HepG2 (cell line): ENCODE data around the gene HBE1. TPM values are rescaled to one million over a fixed set of nuclear protein-coding genes. Genes with fewer than 3 reads are reported as not detected.

ENCODE experiments used
- ATAC-seq: fragments of 200-7000 bp; cut with Tn5 transposase; 3 replicates; pipeline ENCODE4 v1.9.1; 2020; ENCODE audit warnings: mild to moderate bottlenecking, moderate library complexity
- BruUV-seq: library from RNA; stranded (reverse); fragments of 400-500 nt; replicated peaks from 2 replicates; lab custom pipeline; 2021; lab: Mats Ljungman, UMichigan
- CTCF ChIA-PET: fragments of 300-600 bp; formaldehyde crosslinking; extraction: SDS; loops from one replicate; lab custom pipeline; 2021; ENCODE audit warnings: low total read pairs, inconsistent platforms, low intra/inter-chr PET ratio; lab: Yijun Ruan, JAX
- POLR2A ChIA-PET: fragments of 350-600 bp; sonication (Branson Sonifier 250); formaldehyde crosslinking; loops from one replicate; lab custom pipeline; 2020; ENCODE audit warnings: antibody characterized with exemption, inconsistent platforms; lab: Yijun Ruan, JAX
- DNase-seq: peaks from one replicate; pipeline ENCODE4 v3.0.0-alpha.2; 2015; ENCODE audit warnings: low spot score
- FAIRE-seq: peaks from 3 replicates; lab custom pipeline; 2011; peaks lifted over from hg19 to GRCh38; lab: Jason Lieb, UNC
- H2AFZ ChIP-seq: one replicate; pipeline ENCODE4 v1.6.1; 2011; ENCODE audit warnings: low read length, inconsistent platforms
- H3K27ac ChIP-seq: fragments of 300-600 bp; 3 replicates; pipeline ENCODE4 v1.8.0; 2011; ENCODE audit warnings: mixed run types, mild to moderate bottlenecking, mixed read lengths, low read length, inconsistent platforms; ENCODE audit not compliant: insufficient read depth; ENCODE audit errors: extremely low read length
- H3K27me3 ChIP-seq, 2 experiments: fragments of 200-600 bp in 1 of 2; 2 replicates in 1 of 2; 3 replicates in 1 of 2; pipeline versions ENCODE4 v1.6.0 to v1.8.0; 2011; ENCODE audit warnings: low read length in 2 of 2, mild to moderate bottlenecking in 2 of 2, moderate library complexity in 2 of 2, inconsistent platforms in 1 of 2; ENCODE audit not compliant: insufficient read depth in 2 of 2, control insufficient read depth in 1 of 2
- H3K36me3 ChIP-seq, 2 experiments: fragments of 200-600 bp in 1 of 2; replicated peaks in 1 of 2; 2 replicates in 1 of 2; 3 replicates in 1 of 2; pipeline versions ENCODE4 v1.5.1 to v1.8.0; 2011; ENCODE audit warnings: low read length in 2 of 2, inconsistent platforms in 1 of 2; ENCODE audit not compliant: insufficient read depth in 2 of 2, control insufficient read depth in 1 of 2
- H3K4me1 ChIP-seq: 2 replicates; pipeline ENCODE4 v1.5.1; 2012; ENCODE audit warnings: low read length, inconsistent platforms; ENCODE audit not compliant: insufficient read depth
- H3K4me2 ChIP-seq: 2 replicates; pipeline ENCODE4 v1.6.0; 2011; ENCODE audit warnings: low read depth, low read length, inconsistent platforms
- H3K4me3 ChIP-seq, 3 experiments: fragments of 200-600 bp in 1 of 3; sonication (generic), shearing (Covaris generic) in 1 of 3; replicated peaks in 1 of 3; 2 replicates each; pipeline ENCODE4 v1.5.1; 2011 to 2016; ENCODE audit warnings: low read length in 3 of 3, inconsistent platforms in 2 of 3, low read depth in 2 of 3, mild to moderate bottlenecking in 2 of 3, control low read depth in 1 of 3, mixed read lengths in 1 of 3; ENCODE audit not compliant: insufficient read depth in 1 of 3
- H3K79me2 ChIP-seq: one replicate; pipeline ENCODE4 v1.6.1; 2011; ENCODE audit warnings: low read length, inconsistent platforms; ENCODE audit not compliant: insufficient read depth
- H3K9ac ChIP-seq: 2 replicates; pipeline ENCODE4 v1.6.0; 2011; ENCODE audit warnings: mild to moderate bottlenecking, low read depth, low read length, inconsistent platforms; ENCODE audit not compliant: insufficient read depth
- H3K9me3 ChIP-seq: 2 replicates; pipeline ENCODE4 v1.5.1; 2012; ENCODE audit warnings: mild to moderate bottlenecking, low read length
- H4K20me1 ChIP-seq: 2 replicates; pipeline ENCODE4 v1.6.0; 2011; ENCODE audit warnings: inconsistent platforms, mild to moderate bottlenecking, low read length, moderate library complexity; ENCODE audit not compliant: insufficient read depth
- DR1 ChIP-seq: sonication (generic); formaldehyde crosslinking; IDR thresholded peaks from 2 replicates; pipeline ENCODE4 v1.8.0; 2021; ENCODE audit warnings: mild to moderate bottlenecking, missing genetic modification reagents, inconsistent platforms
- FOSL2 ChIP-seq: sonication (generic); formaldehyde crosslinking; IDR thresholded peaks from 2 replicates; pipeline ENCODE4 v1.4.0; 2020; ENCODE audit warnings: missing genetic modification reagents
- FOXO1 ChIP-seq: sonication (generic); formaldehyde crosslinking; IDR thresholded peaks from 2 replicates; pipeline ENCODE4 v1.4.0; 2020; ENCODE audit warnings: missing genetic modification reagents
- KDM4B ChIP-seq: sonication (generic); formaldehyde crosslinking; IDR thresholded peaks from 2 replicates; pipeline ENCODE4 v1.4.0; 2020; ENCODE audit warnings: missing genetic modification reagents
- MAF1 ChIP-seq: sonication (generic); formaldehyde crosslinking; IDR thresholded peaks from 2 replicates; pipeline ENCODE4 v1.5.0; 2020; ENCODE audit warnings: missing genetic modification reagents, borderline replicate concordance
- MAFF ChIP-seq: IDR thresholded peaks from 2 replicates; pipeline ENCODE4 v1.6.1; 2011; ENCODE audit warnings: low read depth, low read length, improper control_type of control experiment
- MBD4 ChIP-seq: IDR thresholded peaks from 2 replicates; pipeline ENCODE4 v1.6.1; 2012; ENCODE audit warnings: low read length, inconsistent platforms, borderline replicate concordance
- MTA1 ChIP-seq: sonication (generic); formaldehyde crosslinking; IDR thresholded peaks from 2 replicates; pipeline ENCODE4 v1.4.0; 2020; ENCODE audit warnings: missing genetic modification reagents, mild to moderate bottlenecking, borderline replicate concordance
- NCOA2 ChIP-seq: sonication (generic); formaldehyde crosslinking; IDR thresholded peaks from 2 replicates; pipeline ENCODE4 v1.8.0; 2022; ENCODE audit warnings: inconsistent platforms
- NFE2L2 ChIP-seq: fragments of 150-350 bp; IDR thresholded peaks from 2 replicates; pipeline ENCODE4 v1.6.1; 2014; ENCODE audit warnings: low read length
- RFX5 ChIP-seq: IDR thresholded peaks from 2 replicates; pipeline ENCODE4 v1.6.1; 2011; ENCODE audit warnings: low read depth, low read length, improper control_type of control experiment
- SSRP1 ChIP-seq: IDR thresholded peaks from 2 replicates; pipeline ENCODE4 v1.6.1; 2016; ENCODE audit warnings: control low read depth
- STAT5B ChIP-seq: sonication (generic); formaldehyde crosslinking; IDR thresholded peaks from 2 replicates; pipeline ENCODE4 v1.4.0; 2020; ENCODE audit warnings: missing genetic modification reagents
- TRIM24 ChIP-seq: sonication (generic); formaldehyde crosslinking; IDR thresholded peaks from 2 replicates; pipeline ENCODE4 v1.8.0; 2022; ENCODE audit warnings: mild to moderate bottlenecking, missing genetic modification reagents
- ZNF205 ChIP-seq: IDR thresholded peaks from 2 replicates; pipeline ENCODE4 v1.6.1; 2018; ENCODE audit warnings: missing biosample characterization, missing genetic modification reagents
- ZNF251 ChIP-seq: sonication (generic); formaldehyde crosslinking; IDR thresholded peaks from 2 replicates; pipeline ENCODE4 v1.9.0; 2021; ENCODE audit warnings: mild to moderate bottlenecking, missing genetic modification reagents
- ZNF34 ChIP-seq: sonication (generic); formaldehyde crosslinking; IDR thresholded peaks from 2 replicates; pipeline ENCODE4 v1.4.0; 2020; ENCODE audit warnings: mild to moderate bottlenecking, missing genetic modification reagents, borderline replicate concordance
- ZNF451 ChIP-seq: sonication (generic); formaldehyde crosslinking; IDR thresholded peaks from 2 replicates; pipeline ENCODE4 v1.5.0; 2020; ENCODE audit warnings: mild to moderate bottlenecking, missing genetic modification reagents
- ZNF7 ChIP-seq: IDR thresholded peaks from 2 replicates; pipeline ENCODE4 v1.6.1; 2016; ENCODE audit warnings: missing biosample characterization, missing genetic modification reagents
- ZNF780A ChIP-seq: sonication (generic); formaldehyde crosslinking; IDR thresholded peaks from 2 replicates; pipeline ENCODE4 v1.8.0; 2022; ENCODE audit warnings: mild to moderate bottlenecking, missing genetic modification reagents, moderate library complexity
- WGBS: methylation state at CpG from one replicate; pipeline ENCODE4 v1.1.6; 2017; ENCODE audit warnings: low lambda C conversion rate; 5-methylcytosine and 5-hydroxymethylcytosine counted together
- in situ Hi-C: cut with HindIII; loops from 2 replicates; pipeline ENCODE4 v1.10.0; 2017; ENCODE audit warnings: low pct_unique_long_range_greater_than_20kb; ENCODE audit not compliant: extremely low pct_ligation_motif_present
- intact Hi-C: fragments of 100-400 bp; cut with micrococcal nuclease; formaldehyde crosslinking; loops from one replicate; pipeline ENCODE4 v1.10.0; 2022; ENCODE audit not compliant: unreplicated experiment
- polyA plus RNA-seq, 8 experiments: library from polyadenylated mRNA; depleted of rRNA in 3 of 8; stranded (reverse) in 7 of 8; unstranded in 1 of 8; fragments of >200 nt; fragmentation: Illumina TruSeq in 4 of 8; extraction: Trizol in 4 of 8; gene quantifications; 2 replicates each; pipeline versions ENCODE4 v1.2.1 to v1.2.3, GENCODE V29; 2011 to 2016; ENCODE audit warnings: low read depth in 4 of 8, missing spikeins in 1 of 8, mixed read lengths in 1 of 8; ENCODE audit not compliant: insufficient read depth in 1 of 8
- total RNA-seq, 5 experiments: library from RNA; depleted of rRNA; stranded (reverse); fragments of >200 nt; fragmentation: Illumina TruSeq; extraction: Trizol; gene quantifications; 2 replicates each; pipeline ENCODE4 v1.2.3, GENCODE V29; 2016; ENCODE audit warnings: low read depth in 1 of 5
- TF ChIP-seq, protein P1 (sequence below): sonication (generic); formaldehyde crosslinking; IDR thresholded peaks from 2 replicates; pipeline ENCODE4 v1.4.0; 2020; ENCODE audit warnings: missing genetic modification reagents, borderline replicate concordance
- TF ChIP-seq, protein P2 (sequence below): conservative IDR thresholded peaks from 2 replicates; pipeline ENCODE4 v1.6.1; 2018; ENCODE audit warnings: missing genetic modification reagents

Gene HBE1
- total and polyA plus RNA-seq, 2 of the 13 experiments (the other 11 are each of a cell fraction or from before 2014, with no cell fraction given), result 0.24 to 0.35 TPM

DNA sequence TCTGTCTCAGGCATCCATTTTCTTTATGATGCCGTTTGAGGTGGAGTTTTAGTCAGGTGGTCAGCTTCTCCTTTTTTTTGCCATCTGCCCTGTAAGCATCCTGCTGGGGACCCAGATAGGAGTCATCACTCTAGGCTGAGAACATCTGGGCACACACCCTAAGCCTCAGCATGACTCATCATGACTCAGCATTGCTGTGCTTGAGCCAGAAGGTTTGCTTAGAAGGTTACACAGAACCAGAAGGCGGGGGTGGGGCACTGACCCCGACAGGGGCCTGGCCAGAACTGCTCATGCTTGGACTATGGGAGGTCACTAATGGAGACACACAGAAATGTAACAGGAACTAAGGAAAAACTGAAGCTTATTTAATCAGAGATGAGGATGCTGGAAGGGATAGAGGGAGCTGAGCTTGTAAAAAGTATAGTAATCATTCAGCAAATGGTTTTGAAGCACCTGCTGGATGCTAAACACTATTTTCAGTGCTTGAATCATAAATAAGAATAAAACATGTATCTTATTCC is 10.9 kb upstream of the HBE1 start:
- no peaks in the 10 kb centered on the region for H3K27me3 ChIP-seq
- H3K4me1 ChIP-seq, result no peaks in the 10 kb centered on the region
- no peaks in the 10 kb centered on the region for H3K9me3 ChIP-seq
- H2AFZ ChIP-seq, result no peak overlapping the region
- no peaks in the 10 kb centered on the region for H3K79me2 ChIP-seq
- ChIA-PET POLR2A (no interaction called here), CTCF (no interaction called here)
- no TSS peak for BruUV-seq
- WGBS, result 8% methylated on average over 3 of the region's 3 CpGs
- H3K4me2 ChIP-seq, result no peak overlapping the region
- intact Hi-C loops (no loop called here), in situ Hi-C loops (no loop called here)
- H3K4me3 ChIP-seq, result no peak overlapping the region
- DNase-seq (peak; percentile 44), FAIRE-seq (no peak), ATAC-seq (no peak)
- no peaks in the 10 kb centered on the region for H4K20me1 ChIP-seq
- H3K36me3 ChIP-seq, result no peaks in the 10 kb centered on the region
- no peak overlapping the region for H3K9ac ChIP-seq
- H3K27ac ChIP-seq, result no peak overlapping the region
- no peak for TF ChIP-seq KDM4B (CRISPR knock-in tag)
- TF ChIP-seq MTA1 (CRISPR knock-in tag), result no peak
- no peak for TF ChIP-seq SSRP1 (CRISPR knock-in tag)
- TF ChIP-seq ZNF780A (CRISPR knock-in tag), result no peak
- peak; percentile 88 for TF ChIP-seq NFE2L2
- TF ChIP-seq ZNF34 (CRISPR knock-in tag), result no peak
- TF ChIP-seq TRIM24 (CRISPR knock-in tag), result no peak
- TF ChIP-seq, protein P1, sequence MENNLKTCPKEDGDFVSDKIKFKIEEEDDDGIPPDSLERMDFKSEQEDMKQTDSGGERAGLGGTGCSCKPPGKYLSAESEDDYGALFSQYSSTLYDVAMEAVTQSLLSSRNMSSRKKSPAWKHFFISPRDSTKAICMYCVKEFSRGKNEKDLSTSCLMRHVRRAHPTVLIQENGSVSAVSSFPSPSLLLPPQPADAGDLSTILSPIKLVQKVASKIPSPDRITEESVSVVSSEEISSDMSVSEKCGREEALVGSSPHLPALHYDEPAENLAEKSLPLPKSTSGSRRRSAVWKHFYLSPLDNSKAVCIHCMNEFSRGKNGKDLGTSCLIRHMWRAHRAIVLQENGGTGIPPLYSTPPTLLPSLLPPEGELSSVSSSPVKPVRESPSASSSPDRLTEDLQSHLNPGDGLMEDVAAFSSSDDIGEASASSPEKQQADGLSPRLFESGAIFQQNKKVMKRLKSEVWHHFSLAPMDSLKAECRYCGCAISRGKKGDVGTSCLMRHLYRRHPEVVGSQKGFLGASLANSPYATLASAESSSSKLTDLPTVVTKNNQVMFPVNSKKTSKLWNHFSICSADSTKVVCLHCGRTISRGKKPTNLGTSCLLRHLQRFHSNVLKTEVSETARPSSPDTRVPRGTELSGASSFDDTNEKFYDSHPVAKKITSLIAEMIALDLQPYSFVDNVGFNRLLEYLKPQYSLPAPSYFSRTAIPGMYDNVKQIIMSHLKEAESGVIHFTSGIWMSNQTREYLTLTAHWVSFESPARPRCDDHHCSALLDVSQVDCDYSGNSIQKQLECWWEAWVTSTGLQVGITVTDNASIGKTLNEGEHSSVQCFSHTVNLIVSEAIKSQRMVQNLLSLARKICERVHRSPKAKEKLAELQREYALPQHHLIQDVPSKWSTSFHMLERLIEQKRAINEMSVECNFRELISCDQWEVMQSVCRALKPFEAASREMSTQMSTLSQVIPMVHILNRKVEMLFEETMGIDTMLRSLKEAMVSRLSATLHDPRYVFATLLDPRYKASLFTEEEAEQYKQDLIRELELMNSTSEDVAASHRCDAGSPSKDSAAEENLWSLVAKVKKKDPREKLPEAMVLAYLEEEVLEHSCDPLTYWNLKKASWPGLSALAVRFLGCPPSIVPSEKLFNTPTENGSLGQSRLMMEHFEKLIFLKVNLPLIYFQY (CRISPR knock-in tag), result no peak
- no peak for TF ChIP-seq NCOA2
- no peak for TF ChIP-seq MAF1 (CRISPR knock-in tag)
- TF ChIP-seq ZNF251 (CRISPR knock-in tag), result no peak
- TF ChIP-seq, protein P2, sequence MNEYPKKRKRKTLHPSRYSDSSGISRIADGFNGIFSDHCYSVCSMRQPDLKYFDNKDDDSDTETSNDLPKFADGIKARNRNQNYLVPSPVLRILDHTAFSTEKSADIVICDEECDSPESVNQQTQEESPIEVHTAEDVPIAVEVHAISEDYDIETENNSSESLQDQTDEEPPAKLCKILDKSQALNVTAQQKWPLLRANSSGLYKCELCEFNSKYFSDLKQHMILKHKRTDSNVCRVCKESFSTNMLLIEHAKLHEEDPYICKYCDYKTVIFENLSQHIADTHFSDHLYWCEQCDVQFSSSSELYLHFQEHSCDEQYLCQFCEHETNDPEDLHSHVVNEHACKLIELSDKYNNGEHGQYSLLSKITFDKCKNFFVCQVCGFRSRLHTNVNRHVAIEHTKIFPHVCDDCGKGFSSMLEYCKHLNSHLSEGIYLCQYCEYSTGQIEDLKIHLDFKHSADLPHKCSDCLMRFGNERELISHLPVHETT (CRISPR knock-in tag), result no peak
- peak; percentile 74 for TF ChIP-seq FOSL2 (CRISPR knock-in tag)
- no peak for TF ChIP-seq RFX5
- no peak for TF ChIP-seq ZNF7 (CRISPR knock-in tag)
- TF ChIP-seq STAT5B, result no peak
- no peak for TF ChIP-seq ZNF205 (CRISPR knock-in tag)
- TF ChIP-seq ZNF451 (CRISPR knock-in tag), result no peak
- no peak for TF ChIP-seq DR1
- peak; percentile 72 for TF ChIP-seq MAFF
- TF ChIP-seq MBD4, result no peak
- no peak for TF ChIP-seq FOXO1 (CRISPR knock-in tag)
